Measurements from ENCODE around the gene LMCD1. TPM values are rescaled to one million over a fixed set of nuclear protein-coding genes. Genes with fewer than 3 reads are reported as not detected.

LMCD1 gene
- total and polyA plus RNA-seq, 2 of the 4 experiments (the other 2 are of a cell fraction) = 50.0 to 53.8 TPM

DNA sequence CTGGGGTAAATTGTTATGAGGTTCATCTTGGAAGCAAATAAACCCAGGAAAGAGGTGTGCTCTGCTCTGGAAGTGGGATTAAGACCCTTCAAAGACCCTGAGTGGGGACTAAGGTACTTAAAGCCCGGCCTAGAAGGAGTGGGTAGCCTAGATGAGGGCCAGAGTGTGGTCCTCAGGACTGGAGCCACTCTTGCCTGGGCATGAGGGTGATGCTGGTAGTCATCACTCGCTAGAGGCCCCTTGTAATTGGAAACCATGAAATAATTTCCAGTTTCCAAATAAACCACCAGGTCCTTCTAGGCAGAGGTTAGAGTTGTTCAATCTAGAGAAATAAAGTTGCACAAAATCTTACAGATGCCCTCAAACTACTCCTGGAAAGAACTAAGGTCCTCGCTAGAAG, 15.2 kb upstream of the LMCD1 start:
- H2AK9ac ChIP-seq (replicated peaks; ENCODE audit: low read depth, low read length, poor library complexity) = no peak overlapping the region
- H3K4ac ChIP-seq (ENCODE audit: low read depth, low read length) = peak overlapping the region; percentile 42; the same call in 1 of the 2 replicates
- dilution Hi-C loops (cut with HindIII; ENCODE audit: low sequenced_read_pairs, unreplicated experiment) = no loop called here
- no peak overlapping the region; the same call in 1 of the 2 replicates for H3K18ac ChIP-seq (ENCODE audit: low read depth, low read length)
- H2BK15ac ChIP-seq (ENCODE audit: low read depth, low read length) = no peak overlapping the region
- ChIA-PET CTCF (no interaction called here), POLR2A (ENCODE audit: unreplicated experiment) (no interaction called here)
- peak overlapping the region; percentile 10; the same call in 1 of the 2 replicates for H2BK20ac ChIP-seq (ENCODE audit: low read depth, low read length)
- H3K4me3 ChIP-seq (ENCODE audit: insufficient read depth, low read depth, low read length) = no peak overlapping the region
- BruUV-seq (replicated peaks) = no TSS peak
- no peaks in the 10 kb centered on the region for H3K27me3 ChIP-seq (ENCODE audit: control insufficient read depth, insufficient read depth, low read length)
- H3K79me1 ChIP-seq (ENCODE audit: low read depth in 1 of 2, low read length in 2 of 2) = no peaks in the 10 kb centered on the region
- no peaks in the 10 kb centered on the region for H3K36me3 ChIP-seq (ENCODE audit: control insufficient read depth, insufficient read depth, low read length)
- H2BK120ac ChIP-seq (ENCODE audit: low read depth, low read length) = no peak overlapping the region
- no peak overlapping the region for H3K9ac ChIP-seq (ENCODE audit: low read depth, low read length)
- no peaks in the 10 kb centered on the region for H4K20me1 ChIP-seq (ENCODE audit: insufficient read depth, low read length)
- H2BK5ac ChIP-seq (ENCODE audit: low read depth, low read length, poor library complexity, severe bottlenecking) = no peak overlapping the region
- no peak overlapping the region for H3K14ac ChIP-seq (replicated peaks; ENCODE audit: low read depth, low read length)
- no peak overlapping the region for H2AFZ ChIP-seq (replicated peaks; ENCODE audit: low read length, poor library complexity)
- H4K8ac ChIP-seq (ENCODE audit: low read depth in 2 of 2, low read length in 2 of 2) = no peak overlapping the region
- H3K56ac ChIP-seq (ENCODE audit: extremely low read depth, insufficient read depth, low read length) = no peak overlapping the region
- TF ChIP-seq RAD21 (IDR thresholded peaks at IDR 0.05; ENCODE audit: low read length) = no peak
- no peak for TF ChIP-seq CTCF (conservative IDR thresholded peaks at IDR 0.05; ENCODE audit: low read depth, low read length)
- no peak for TF ChIP-seq NFE2L2 (IDR thresholded peaks at IDR 0.05; ENCODE audit: low read depth, low read length)
- TF ChIP-seq RFX5 (IDR thresholded peaks at IDR 0.05; ENCODE audit: low read depth, low read length) = no peak
- TF ChIP-seq FOS (IDR thresholded peaks at IDR 0.05; ENCODE audit: low read depth, low read length) = no peak
- TF ChIP-seq CHD1 (IDR thresholded peaks at IDR 0.05; ENCODE audit: low read depth, low read length) = no peak
- no peak for TF ChIP-seq MXI1 (IDR thresholded peaks at IDR 0.05; ENCODE audit: borderline replicate concordance, low read depth, low read length)
- TF ChIP-seq MAZ (IDR thresholded peaks at IDR 0.05; ENCODE audit: borderline replicate concordance, low read depth, low read length) = no peak
- no peak for TF ChIP-seq RCOR1 (IDR thresholded peaks at IDR 0.05; ENCODE audit: insufficient replicate concordance, low read length)
- no peak for TF ChIP-seq ELK1 (IDR thresholded peaks at IDR 0.05; ENCODE audit: borderline replicate concordance, low read depth, low read length)
- H4K5ac ChIP-seq (ENCODE audit: low read depth, low read length) = peak overlapping the region; percentile 28; the same call in 1 of the 2 replicates
- peaks cover 22% of the 10 kb centered on the region for H3K4me1 ChIP-seq (ENCODE audit: control insufficient read depth, insufficient read depth, low read length)
- intact Hi-C loops (cut with micrococcal nuclease) = no loop called here
- H3K27ac ChIP-seq (ENCODE audit: insufficient read depth, low read length) = no peak overlapping the region
- H3K23ac ChIP-seq (ENCODE audit: low read depth, low read length) = no peak overlapping the region
- in situ Hi-C loops (cut with MboI; ENCODE audit: low sequenced_read_pairs) = no loop called here
- no CpG with 5 or more reads among the region's 3 CpGs for WGBS, 2 experiments (ENCODE audit: extremely low coverage in 2 of 2, insufficient read length in 1 of 2)
- no peak overlapping the region for H4K91ac ChIP-seq (ENCODE audit: insufficient read depth, low read depth, low read length)
- H3K9me1 ChIP-seq (ENCODE audit: insufficient read depth, low read length) = peaks cover 16% of the 10 kb centered on the region
- no peak for DNase-seq
- no peak for ATAC-seq (ENCODE audit: low read depth)
- peaks cover 5% of the 10 kb centered on the region; the same call in 1 of the 2 replicates for H3K9me3 ChIP-seq (ENCODE audit: control insufficient read depth, insufficient read depth, low read length)
- no peak overlapping the region for H3K4me2 ChIP-seq (ENCODE audit: low read depth, low read length)
- 0 out of 2 replicates have a peak overlapping the region, but pooled peaks have one; percentile 32 for H2AK5ac ChIP-seq (ENCODE audit: low read depth, low read length)

Data from IMR-90 (cell line).